A549 treated with Mapracorat at 1 μM for 4 hours (cell line): ENCODE results near the gene RNF34. TPM values are rescaled to one million over a fixed set of nuclear protein-coding genes. Genes with fewer than 3 reads are reported as not detected.

Experiments
- total RNA-seq: library from RNA; stranded (reverse); fragments of 200-300 nt; extraction: Qiagen RNA extraction; gene quantifications from 5 replicates; pipeline ENCODE4 v1.2.3, GENCODE V29; 2022

Gene RNF34
- total RNA-seq = 37.0 to 40.4 TPM (median 39.1 TPM) in 5 replicates

GRCh38 chr12:121399391-121400331 lies at the start of gene RNF34:
Gene RNF34, plus strand, starts transcription at chr12:121400118. Its CDS starts 95 bp downstream, at chr12:121400213.

GRCh38 chr12:121351820-121352681 lies 47.9 kb upstream of the RNF34 start, which contains the start of gene ANAPC5:
Gene ANAPC5, minus strand, starts transcription at chr12:121352411. Its CDS starts 71 bp downstream, at chr12:121352340.

Other genes with a start within 250 kb of the RNF34 start
- 15.9 to 18.9 TPM (median 18.2 TPM) in 5 replicates for gene P2RX4, start 190.0 kb upstream of the RNF34 start, total RNA-seq
- 21.3 to 28.6 TPM (median 25.8 TPM) in 5 replicates for gene CAMKK2, start 103.4 kb upstream of the RNF34 start, total RNA-seq
- 86.4 to 94.3 TPM (median 87.6 TPM) in 5 replicates for gene ANAPC5, start 47.7 kb upstream of the RNF34 start, total RNA-seq
- gene KDM2B, start 180.9 kb downstream of the RNF34 start, total RNA-seq = 15.7 to 21.7 TPM (median 18.9 TPM) in 5 replicates
- gene ORAI1, start 226.4 kb downstream of the RNF34 start, total RNA-seq = 21.7 to 37.5 TPM (median 34.2 TPM) in 5 replicates